ENCODE results near the gene NACA. TPM values are rescaled to one million over a fixed set of nuclear protein-coding genes. Genes with fewer than 3 reads are reported as not detected.

The NACA gene
- total and polyA plus RNA-seq, 2 of the 13 experiments (the other 11 are each of a cell fraction or from before 2014, with no cell fraction given): 799 to 1,700 TPM

GRCh38 chr12:56688129-56688845 is 36.8 kb downstream of the NACA start, which contains the start of gene PTGES3 (continued):
- TF ChIP-seq ZNF777 (CRISPR knock-in tag; IDR thresholded peaks at IDR 0.05): peak; percentile 59; the same call in 1 of the 2 replicates
- TF ChIP-seq ZNF543 (CRISPR knock-in tag; IDR thresholded peaks at IDR 0.05): no peak; the same call in 1 of the 2 replicates
- TF ChIP-seq ZNF713 (CRISPR knock-in tag; IDR thresholded peaks at IDR 0.05): no peak
- TF ChIP-seq ZBTB25 (CRISPR knock-in tag; IDR thresholded peaks at IDR 0.05): peak; percentile 96
- TF ChIP-seq NFIC (IDR thresholded peaks at IDR 0.05; ENCODE audit: low read length): no peak
- peak; percentile 59; the same call in 1 of the 2 replicates for TF ChIP-seq PRDM4 (CRISPR knock-in tag; IDR thresholded peaks at IDR 0.05; ENCODE audit: borderline replicate concordance)
- no peak for TF ChIP-seq DPF2 (CRISPR knock-in tag; IDR thresholded peaks at IDR 0.05; ENCODE audit: borderline replicate concordance, low read depth)
- TF ChIP-seq RNF219 (CRISPR knock-in tag; IDR thresholded peaks at IDR 0.05): peak; percentile 69; the same call in 1 of the 2 replicates
- no peak; the same call in 1 of the 2 replicates for TF ChIP-seq RFX3 (CRISPR knock-in tag; IDR thresholded peaks at IDR 0.05)
- peak; percentile 71; the same call in 1 of the 2 replicates for TF ChIP-seq SALL2 (CRISPR knock-in tag; IDR thresholded peaks at IDR 0.05)
- no peak for TF ChIP-seq SETDB1 (CRISPR knock-in tag; IDR thresholded peaks at IDR 0.05; ENCODE audit: borderline replicate concordance)
- TF ChIP-seq MXI1 (IDR thresholded peaks at IDR 0.05; ENCODE audit: borderline replicate concordance, low read depth, low read length): peak; percentile 82; the same call in 1 of the 3 replicates
- no peak for TF ChIP-seq ZNF383 (CRISPR knock-in tag; IDR thresholded peaks at IDR 0.05; ENCODE audit: borderline replicate concordance)
- TF ChIP-seq CREB1 (IDR thresholded peaks at IDR 0.05): peak; percentile 84
- TF ChIP-seq CREB1 (CRISPR knock-in tag; IDR thresholded peaks at IDR 0.05): peak; percentile 78
- no peak for TF ChIP-seq CENPT (CRISPR knock-in tag; IDR thresholded peaks at IDR 0.05; ENCODE audit: low read depth)
- peak; percentile 91; the same call in 1 of the 2 replicates for TF ChIP-seq DZIP1 (CRISPR knock-in tag; IDR thresholded peaks at IDR 0.05)
